ENCODE results near the gene DLG2.

- TF ChIP-seq CTCF (IDR thresholded peaks at IDR 0.05) (no peak), POLR2A (IDR thresholded peaks at IDR 0.05) (no peak)
Measured at GRCh38 chr11:83568516-83568915, 2058.6 kb downstream of the DLG2 start.

Measured in uterus (tissue), 2 donors.